IPS DF 4.7 (cell line): ENCODE results near the gene MED29.

Source experiments
- DNase-seq: peaks from one replicate; pipeline ENCODE4 v3.0.0-alpha.2; 2013; ENCODE audit warnings: low spot score; ENCODE audit errors: extremely low read depth

Gene MED29

GRCh38 chr19:39397360-39398296 is 6.5 kb downstream of the MED29 start:
- no peak for DNase-seq

- DNase-seq: no peak
These were observed 7.2 kb downstream of the MED29 start for GRCh38 chr19:39398297-39398864.

- DNase-seq: no peak
These were observed 8.5 kb downstream of the MED29 start for GRCh38 chr19:39399668-39400050.

DNA sequence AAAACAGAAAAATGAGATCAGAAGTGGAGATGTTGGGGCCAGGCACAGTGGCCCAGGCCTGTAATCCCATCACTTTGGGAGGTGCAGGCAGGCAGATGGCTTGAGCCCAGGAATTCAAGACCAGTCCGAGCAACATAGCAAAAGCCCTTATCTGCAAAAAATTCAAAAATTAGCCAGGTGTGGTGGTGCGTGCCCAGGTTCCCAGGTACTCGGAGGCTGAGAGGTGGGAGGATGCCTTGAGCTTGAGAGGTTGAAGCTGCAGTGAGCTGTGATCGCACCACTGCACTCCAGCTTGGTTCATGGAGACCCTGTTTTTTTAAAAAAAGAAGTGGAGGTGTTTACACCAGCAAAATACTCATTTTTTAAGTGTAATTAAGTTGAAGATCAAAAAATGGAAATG is 8.9 kb downstream of the MED29 start:
- DNase-seq: no peak

DNA sequence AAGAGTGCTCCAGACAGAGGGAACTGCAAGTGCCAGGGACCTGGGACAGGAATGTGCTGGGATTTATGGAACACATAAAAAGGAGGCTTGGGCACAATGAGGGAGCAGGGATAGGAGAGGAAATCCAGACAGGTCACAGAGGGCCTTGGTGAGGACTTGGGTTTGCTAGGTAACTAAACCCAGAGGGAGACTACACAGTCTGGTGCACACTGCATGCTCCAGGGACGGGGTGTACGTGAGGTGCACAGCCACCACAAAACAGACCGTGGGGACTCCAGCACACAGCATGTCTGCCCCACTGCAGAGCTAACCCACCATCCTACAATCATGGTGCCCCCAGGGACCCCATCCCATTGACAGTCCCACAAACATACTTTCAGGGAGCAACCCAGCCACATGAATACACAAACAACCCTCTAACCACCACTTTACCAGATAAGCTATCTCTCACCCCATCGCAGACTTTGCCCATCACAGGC is 9.9 kb downstream of the MED29 start:
- no peak for DNase-seq

DNA sequence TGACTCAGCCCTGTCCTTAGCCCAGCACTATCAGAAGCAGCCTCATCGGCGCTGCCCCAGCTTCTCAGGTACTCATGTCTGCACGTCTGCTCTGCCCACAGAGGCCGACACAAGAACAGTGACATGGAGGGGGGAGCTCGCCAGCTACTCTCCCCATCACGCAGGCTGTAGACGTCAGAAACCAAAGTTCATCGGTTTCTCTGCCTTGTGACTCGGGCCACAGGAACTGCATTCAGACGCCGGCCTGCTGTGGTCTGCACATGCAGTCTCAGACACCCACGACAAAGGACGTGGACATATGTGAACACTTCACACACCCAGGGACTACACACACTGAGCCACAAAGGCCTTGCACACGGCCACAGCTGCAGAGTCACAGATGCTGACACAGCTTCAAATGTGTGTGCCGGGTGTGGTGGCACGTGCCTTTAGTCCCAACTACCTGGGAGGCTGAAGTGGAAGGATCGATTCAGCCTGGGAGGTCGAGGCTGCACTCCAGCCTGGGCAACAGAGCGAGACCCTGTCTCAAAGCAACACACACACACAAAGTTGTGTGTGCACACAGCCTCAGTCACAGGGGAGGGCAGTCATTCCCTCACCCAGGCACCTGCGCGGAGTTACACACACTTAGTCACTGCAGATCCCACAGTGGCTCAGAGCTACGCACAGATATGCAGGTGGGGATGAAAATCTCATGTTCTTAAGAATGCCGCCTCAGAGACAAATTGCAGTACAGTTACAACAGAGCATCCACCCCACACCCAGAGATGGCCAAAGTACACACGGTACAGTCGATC is 10.6 kb downstream of the MED29 start:
- no peak for DNase-seq

DNA sequence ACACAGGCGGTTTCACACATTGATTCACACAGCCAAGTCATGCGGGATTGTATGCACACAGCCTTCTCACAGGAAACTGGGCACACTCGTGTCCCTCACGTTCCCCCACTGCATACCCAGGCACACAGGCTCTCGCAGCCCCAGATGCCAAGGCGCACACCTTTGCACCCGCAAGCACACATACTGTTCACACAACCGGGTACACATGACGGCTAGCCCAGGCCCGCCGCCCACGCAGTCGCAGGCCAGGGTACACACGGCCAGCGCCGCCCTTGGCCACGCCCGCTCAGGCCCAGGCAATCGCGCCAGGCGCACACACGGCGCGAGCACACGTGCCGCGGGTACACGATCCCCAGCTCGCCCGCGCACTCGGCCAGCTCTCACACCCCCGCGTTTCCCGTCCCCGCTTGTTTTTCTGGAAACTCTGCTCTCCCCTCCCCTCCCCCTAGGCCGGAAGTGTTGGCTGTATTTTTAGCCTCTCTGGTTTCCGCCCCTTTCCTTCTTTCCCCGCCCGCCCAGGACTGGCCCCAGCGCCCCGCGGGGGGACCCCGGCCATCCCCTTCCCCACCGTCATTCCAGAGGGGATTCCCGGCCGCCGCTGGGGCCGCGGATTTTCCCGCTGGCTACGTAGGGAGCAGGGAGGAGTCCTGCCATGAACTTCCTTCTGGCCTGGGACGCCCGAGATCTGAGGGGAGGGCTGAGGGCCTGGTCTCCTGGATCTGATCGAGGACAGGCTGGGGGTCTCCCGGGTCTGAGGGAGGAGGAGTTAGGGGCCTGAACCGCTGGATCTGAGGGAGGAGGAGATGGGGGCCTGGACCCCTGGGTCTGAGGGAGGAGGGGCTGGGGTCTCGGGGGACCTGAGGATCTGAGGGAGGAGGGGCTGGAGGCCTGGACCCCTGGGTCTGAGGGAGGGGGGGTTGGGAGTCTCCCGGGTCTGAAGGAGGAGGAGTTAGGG is 11.4 kb downstream of the MED29 start:
- DNase-seq: no peak

GRCh38 chr19:39403331-39404312 is 12.4 kb downstream of the MED29 start:
- DNase-seq: no peak

DNA sequence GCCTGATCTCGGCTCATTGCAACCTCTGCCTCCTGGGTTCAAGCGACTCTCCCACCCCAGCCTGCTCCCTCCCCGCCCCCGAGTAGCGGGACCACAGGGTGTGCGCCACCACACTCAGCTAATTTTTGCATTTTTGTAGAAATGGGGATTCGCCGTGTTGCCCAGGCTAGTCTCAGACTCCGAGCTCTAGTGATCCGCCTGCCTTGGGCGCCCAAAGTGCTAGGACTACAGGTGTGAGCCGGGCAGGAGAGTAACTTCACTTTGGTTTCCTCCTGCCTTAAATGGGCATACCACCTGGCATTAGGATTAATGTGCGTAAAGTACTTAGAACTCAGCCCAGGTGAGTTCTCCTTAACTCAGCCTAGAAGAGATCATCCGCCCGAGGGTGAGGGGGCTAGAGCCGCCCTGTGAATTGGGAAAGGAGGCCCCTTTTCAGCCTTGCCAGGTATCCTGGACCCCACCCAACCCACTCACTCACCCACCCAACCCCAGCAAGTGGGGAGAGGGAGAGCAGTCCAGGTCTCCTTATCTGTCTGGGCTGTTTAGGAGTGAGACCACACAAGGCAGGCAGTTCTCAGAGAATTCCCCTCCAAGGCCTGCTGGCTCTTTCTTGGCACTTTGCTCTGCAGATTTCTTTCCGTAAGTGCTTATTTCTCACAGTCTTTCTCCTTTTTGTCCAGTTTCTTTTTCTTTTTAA is 14.2 kb downstream of the MED29 start:
- no peak for DNase-seq

DNA sequence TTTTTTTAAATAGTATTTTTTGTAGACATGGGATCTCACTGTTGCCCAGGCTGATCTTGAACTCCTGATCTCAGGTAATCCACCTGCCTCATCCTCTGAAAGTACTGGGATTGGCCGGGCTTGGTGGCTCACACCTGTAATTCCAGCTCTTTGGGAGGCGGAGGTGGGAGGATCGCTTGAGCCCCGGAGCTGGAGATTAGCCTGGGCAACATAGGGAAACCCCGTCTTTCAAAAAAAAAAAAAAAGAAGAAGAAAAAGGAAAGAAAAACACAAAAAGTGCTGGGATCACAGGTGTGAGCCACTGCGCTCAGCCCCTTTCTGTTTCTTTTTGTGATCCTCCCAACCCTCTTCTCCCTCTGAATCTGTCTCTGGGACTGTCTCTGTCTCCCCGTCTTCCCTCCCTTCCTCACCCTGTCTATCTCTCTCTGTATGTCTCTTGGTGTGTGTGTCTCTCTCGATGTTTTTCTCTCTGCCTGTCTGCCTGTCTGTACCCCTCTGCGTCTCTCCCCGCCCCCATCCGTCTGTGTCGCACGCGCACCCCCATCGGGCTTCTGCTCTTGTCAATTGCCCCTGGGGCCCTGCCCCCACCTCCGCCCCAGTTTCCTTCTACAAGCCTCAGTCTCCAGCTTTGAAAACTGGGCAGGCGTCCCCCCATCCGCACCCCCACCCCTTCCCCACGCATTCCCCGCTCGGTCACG is 14.9 kb downstream of the MED29 start:
- no peak for DNase-seq

DNA sequence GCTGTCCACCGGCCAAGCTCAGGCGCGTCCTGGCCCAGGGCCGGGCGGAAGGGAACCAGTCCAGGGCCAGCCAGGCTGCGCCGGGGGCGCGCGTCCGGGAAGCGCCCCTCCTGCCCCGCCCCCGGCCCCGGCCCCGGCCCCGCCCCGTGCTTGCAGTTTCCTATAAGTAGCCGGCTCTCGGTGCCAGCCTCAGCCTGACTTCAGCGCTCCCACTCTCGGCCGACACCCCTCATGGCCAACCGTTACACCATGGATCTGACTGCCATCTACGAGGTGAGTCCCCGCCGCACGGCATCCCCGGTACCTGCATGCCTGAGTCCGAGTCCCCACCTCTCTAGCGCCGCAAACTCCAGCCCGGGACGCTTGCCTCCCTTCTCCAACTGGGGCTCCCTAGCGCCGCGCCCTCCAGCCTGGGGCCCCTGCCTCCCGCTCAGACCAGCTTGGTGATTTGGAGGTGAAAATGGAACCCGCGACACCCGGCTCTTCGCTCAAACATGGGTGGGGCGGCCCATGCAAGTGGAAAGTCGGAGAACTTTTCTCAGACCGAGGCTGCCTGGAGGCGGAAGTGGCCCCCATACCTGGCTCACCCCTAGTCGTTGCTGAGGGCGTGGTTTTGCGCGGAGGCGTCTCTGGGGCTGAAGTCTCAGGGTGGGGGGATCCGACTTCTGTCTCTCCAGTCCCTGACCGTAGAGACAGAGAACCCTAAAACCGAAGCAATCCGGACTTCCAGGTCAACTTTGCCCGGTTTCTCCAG is 15.7 kb downstream of the MED29 start, which contains the start of gene ZFP36:
ZFP36 (plus strand) TSS at position 192 of the 754 bp plus-strand sequence; CDS start at position 250, 58 bp downstream.
- DNase-seq: no peak

GRCh38 chr19:39407410-39407659 is 16.2 kb downstream of the MED29 start:
- DNase-seq: no peak

DNA sequence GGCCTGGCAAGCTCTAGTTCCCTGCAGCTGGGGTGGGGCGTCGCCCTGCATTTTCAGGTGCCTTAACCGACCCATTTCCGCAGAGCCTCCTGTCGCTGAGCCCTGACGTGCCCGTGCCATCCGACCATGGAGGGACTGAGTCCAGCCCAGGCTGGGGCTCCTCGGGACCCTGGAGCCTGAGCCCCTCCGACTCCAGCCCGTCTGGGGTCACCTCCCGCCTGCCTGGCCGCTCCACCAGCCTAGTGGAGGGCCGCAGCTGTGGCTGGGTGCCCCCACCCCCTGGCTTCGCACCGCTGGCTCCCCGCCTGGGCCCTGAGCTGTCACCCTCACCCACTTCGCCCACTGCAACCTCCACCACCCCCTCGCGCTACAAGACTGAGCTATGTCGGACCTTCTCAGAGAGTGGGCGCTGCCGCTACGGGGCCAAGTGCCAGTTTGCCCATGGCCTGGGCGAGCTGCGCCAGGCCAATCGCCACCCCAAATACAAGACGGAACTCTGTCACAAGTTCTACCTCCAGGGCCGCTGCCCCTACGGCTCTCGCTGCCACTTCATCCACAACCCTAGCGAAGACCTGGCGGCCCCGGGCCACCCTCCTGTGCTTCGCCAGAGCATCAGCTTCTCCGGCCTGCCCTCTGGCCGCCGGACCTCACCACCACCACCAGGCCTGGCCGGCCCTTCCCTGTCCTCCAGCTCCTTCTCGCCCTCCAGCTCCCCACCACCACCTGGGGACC is 16.6 kb downstream of the MED29 start:
- no peak for DNase-seq

- DNase-seq: no peak
These were observed 17.4 kb downstream of the MED29 start for GRCh38 chr19:39408392-39409207.

DNA sequence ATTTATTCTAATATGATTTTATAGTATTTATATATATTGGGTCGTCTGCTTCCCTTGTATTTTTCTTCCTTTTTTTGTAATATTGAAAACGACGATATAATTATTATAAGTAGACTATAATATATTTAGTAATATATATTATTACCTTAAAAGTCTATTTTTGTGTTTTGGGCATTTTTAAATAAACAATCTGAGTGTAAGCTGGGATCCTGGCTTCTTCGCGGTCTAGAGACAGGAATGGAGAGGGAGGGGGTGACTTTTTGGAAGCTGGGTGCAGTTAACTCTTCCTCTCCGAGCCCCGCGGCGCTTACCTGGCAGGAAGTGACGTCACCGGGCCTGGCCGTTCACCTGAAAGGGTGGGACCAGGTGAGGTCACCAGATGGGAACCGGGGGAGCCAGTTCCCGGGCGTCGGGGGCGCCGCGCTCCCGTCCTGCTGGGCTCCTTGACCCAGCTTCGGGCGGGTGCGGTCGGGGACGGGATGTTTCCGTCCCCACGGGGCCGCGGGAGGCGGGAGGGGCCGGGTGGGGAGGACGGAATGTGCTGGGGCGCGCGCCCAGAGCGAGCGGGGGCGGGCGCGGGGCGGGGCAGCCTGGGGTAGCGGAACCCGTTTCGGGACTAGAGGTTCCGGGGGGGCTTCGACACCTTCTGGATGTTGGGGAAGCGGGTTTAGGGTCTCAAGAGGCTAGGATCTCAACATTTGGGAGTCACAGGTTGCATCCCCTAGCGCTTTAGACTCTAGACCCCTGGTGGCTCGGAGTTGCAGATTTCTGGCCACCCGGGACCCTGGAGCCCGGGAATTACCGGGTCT is 18.2 kb downstream of the MED29 start:
- no peak for DNase-seq
